GM21515 (cell line): Measurements from ENCODE around the gene AMPH.
A peak's percentile ranks its signal among the peaks of the same experiment; 100 is the strongest.

Source experiments
- ATAC-seq: cut with Tn5 transposase; IDR thresholded peaks from one replicate; pipeline ENCODE4 v1.9.1; 2021; ENCODE audit not compliant: unreplicated experiment

Gene AMPH

GRCh38 chr7:38463277-38464225 lies 167.6 kb downstream of the AMPH start:
- ATAC-seq = peak; percentile 92

DNA sequence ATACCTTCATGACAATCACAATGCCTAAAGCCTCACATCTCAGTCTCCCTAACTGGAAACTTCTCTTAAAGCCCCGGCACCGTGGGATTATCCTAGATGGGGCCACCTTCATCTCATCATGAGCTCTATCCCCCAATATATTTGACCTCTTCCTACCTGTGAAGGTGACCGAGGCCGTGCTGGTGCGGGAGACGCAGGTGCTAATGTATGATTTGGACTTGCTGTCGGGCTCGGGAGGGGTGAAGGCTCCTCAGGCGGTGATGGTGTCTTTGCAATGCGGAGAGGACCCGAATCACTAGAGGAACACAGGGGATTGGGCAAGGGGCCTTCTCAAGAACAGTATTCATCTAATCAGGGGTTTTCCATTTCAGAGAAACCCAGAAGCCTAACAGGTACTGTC lies 168.4 kb downstream of the AMPH start:
- ATAC-seq = no peak

DNA sequence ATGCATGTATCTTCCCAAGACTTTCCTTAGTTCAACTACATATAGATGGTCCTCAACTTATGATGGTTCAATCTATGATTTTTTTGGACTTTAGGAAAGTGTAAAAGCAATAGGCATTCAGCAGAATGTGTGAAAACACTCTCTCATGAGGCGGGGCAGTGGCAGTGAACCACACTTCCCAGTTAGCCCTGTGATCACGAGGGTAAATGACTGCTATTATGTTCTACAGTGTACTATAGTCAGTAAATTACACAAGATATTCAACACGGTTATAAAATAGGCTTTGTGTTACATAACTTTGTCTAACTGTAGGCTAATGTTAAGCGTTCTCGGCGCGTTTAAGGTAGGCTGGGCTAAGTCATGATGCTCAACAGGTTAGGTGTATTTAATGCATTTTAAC lies 169.3 kb downstream of the AMPH start:
- no peak for ATAC-seq

- ATAC-seq = no peak
These were observed 177.3 kb downstream of the AMPH start for GRCh38 chr7:38453826-38454225.

GRCh38 chr7:38453168-38453567 lies 178.0 kb downstream of the AMPH start:
- no peak for ATAC-seq

DNA sequence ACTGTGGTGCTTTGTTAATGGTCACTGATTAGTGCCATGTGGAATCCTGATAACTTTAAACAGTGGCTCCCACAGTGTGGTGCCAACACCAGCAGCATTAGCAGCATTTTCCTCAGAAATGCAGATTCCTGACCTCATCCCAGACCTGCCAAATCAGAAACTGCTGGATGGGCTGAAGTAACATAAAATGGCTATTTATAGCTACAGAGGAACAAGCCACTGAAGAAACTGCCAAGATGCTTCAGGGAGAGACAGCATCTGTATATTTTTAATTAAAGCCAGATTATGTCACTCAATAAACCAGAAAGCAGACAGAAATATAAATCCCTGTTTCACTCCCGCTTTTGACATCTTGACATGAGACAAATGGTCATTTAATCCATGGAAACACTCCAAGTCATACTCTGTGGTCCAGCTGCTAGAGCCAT lies 178.5 kb downstream of the AMPH start:
- ATAC-seq = no peak

DNA sequence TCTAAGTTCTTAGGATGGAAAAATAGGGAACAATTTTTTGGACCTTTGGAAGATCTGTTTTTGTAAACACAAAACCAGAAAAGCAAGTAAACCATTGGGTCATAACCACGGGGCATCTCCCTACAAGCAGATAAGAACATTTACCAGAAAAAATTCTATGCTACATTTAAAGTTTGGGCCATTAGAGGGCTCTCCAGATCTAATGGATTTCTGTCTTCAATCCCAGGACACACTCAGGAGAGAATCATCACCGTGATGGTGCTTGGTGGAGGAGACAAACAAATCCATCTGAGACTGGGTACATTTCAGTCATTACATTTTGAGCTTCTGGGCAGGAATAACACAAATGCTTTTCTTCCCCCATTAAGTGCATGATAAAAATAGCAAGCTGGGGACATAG lies 179.3 kb downstream of the AMPH start:
- no peak for ATAC-seq

DNA sequence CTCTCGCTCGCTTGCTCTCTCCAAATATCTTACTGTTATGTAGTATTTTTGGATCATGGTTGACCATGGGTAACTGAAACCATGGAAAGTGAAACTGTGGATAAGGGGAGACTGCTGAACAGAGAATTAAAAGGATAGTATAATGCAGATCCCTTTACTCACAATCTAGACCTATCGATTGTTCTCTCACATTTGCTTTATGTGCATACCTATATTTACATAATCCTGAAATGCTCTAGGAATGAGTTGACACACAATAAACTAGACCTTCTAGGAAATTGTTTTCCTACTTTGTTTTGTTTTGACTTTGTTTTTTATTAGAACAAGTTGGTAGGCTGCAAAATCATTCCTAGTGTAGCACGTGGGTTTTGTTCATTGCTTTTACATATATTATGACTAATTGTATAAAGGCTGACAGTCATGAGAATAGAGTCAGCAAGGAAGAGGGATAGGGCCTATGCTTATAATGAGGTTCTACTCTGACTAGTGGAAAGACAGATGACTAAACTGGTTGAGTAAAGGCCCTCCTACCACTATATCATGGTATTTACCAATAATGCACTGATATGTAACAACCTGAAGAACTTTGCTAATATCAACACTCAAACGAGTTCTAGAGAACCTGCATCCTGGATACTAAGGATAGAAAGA lies 182.5 kb downstream of the AMPH start:
- no peak for ATAC-seq

- no peak for ATAC-seq
These were observed 183.1 kb downstream of the AMPH start for GRCh38 chr7:38448054-38448453.

DNA sequence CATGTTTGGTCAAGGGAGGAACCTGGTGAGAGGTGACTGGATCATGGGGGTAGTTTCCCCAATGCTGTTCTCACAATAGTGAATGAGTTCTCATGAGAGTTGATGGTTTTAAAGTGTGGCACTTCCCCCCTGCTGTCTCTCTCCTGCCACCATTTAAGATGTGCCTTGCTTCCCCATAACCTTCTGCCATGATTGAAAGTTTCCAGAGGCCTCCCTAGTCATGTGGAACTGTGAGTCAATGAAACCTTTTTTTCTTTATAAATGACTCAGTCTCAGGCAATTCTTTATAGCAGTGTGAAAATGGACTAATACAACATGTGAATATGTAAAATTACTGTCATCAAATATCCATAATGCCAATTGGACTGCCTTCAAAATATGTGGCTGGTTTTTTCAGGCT lies 192.2 kb downstream of the AMPH start:
- ATAC-seq = no peak

GRCh38 chr7:38432671-38433070 lies 198.5 kb downstream of the AMPH start:
- ATAC-seq = no peak

- ATAC-seq = no peak
These were observed 199.1 kb downstream of the AMPH start for GRCh38 chr7:38432080-38432479.

DNA sequence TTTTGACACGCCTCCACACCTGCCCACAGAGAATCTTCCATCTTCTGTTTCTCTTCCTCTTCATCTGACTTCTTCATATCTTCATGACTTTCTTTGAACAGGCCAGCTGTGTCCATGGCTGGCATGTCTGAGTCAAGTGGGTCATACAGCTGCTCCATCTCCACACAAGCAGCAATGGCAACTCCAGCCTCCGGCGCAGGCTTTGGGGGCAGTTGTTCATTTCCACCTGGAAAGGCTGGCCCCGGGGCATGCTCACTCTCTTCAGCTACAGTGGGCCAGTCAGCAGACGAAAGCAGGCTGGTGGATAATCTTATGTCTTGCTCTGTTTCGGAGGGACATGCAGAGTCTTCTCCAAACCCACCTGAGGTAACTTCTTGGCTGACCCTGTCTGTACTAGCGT lies 202.1 kb downstream of the AMPH start:
- ATAC-seq = no peak

DNA sequence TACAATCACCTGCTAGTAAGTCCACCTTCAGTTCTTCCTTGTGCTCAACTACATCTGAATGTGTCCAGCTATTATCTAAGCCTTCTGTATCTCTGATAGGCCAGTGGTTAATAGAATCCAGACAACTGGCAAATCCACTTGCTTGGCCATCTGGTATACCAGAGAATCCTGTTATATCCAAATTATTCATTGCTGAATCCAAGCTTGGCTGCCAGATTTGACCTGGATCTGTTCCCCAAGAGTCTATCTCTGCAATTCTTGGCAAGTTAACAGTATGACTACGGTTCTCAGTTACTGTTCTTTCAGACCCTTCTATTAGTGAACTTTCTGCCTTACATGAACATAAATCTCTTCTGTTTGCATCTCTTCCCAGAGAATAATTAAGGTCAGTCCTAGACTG lies 203.1 kb downstream of the AMPH start:
- no peak for ATAC-seq

DNA sequence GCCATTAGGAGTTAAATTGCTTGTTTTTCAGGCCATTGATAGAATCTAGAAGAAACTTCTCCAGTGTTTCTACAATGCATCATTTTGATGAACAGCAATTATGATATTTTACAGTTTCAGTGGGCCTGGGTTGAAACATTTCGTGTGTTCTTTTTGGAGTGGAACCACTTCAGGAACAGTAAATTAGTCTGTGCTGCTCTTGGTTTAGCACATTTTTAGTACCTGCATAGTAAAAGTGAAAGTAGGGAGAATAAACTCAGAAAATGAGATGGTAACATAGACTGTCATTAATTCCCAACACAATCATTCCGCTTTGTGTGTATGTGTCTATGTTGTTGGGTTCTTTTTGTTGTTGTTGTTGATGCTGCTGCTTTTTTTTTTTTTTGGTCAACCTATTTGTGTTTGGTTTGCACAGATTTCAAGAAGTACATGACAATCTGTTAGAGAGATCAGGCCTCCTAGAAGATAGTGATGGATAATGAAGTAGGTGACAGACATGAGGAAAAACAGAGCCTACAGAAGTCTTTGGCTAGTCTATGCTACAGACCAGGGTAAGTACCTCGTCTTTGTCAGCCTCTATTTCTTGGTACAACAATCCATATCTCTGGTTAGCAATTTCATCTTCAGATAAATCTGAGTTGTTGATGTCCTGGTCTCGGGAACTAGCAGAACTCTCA lies 203.8 kb downstream of the AMPH start:
- ATAC-seq = no peak

DNA sequence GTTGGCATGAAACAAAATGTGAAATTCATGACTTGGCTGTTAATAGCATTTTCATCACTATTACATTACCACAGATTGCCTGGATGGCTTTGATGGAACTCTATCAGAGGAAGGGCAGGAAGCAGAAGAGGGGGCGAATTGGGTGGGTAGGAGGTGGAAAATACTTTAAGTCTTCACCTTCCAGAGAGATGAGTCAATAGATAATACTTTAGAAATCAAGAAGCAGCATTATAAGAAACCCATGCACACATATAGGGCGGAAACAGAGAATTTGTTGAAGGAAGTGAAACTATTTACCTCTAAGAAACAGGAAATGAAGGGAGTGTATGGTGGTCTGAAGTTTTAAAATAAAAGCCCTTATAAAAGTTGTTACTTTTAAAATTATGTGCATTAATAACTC lies 205.7 kb downstream of the AMPH start:
- ATAC-seq = peak; percentile 66

- no peak for ATAC-seq
These were observed 206.3 kb downstream of the AMPH start for GRCh38 chr7:38424750-38425463.

DNA sequence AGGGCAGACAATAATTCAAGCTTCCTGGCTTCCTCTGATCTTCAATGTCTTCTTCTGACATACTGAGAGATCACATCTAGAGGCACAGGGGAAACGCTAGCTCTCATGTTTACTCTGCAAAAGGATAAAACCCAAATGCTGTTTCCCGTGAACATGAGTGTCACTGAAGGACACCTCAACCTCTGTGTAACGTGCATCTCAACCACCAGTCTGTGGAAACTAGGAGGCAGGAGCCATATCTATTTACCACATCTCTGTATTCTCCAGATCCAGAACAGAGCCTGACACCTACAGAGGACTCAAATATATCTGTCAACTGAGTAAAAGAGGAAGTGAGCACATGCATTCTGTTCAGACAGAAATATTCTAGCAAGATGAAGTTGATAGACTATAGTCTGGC lies 217.4 kb downstream of the AMPH start:
- ATAC-seq = peak; percentile 86

DNA sequence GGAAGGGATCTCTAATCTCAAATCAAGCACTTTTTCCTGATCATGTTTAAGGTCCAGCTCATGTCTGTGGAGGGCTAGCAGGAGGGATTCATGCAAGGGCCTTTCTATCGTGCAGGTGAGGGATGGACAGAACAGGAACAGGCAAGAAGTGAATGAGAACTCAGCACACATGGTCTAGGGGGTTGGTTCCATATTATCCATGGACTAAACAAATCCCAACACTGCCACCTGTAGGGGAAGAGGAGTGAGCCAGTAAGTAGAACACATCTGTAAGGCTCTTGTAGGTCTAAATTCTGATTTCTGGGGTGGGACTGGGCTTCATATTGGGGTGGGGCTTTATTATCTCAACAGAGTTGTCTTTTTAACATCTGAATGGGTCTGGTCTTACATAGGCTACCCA lies 219.8 kb downstream of the AMPH start:
- ATAC-seq = no peak

GRCh38 chr7:38410056-38410455 lies 221.1 kb downstream of the AMPH start:
- ATAC-seq = no peak

GRCh38 chr7:38409531-38409930 lies 221.6 kb downstream of the AMPH start:
- no peak for ATAC-seq
